IPS-NIHi11 (cell line): ENCODE data around the gene CORO2B.

ENCODE experiments used
- DNase-seq: peaks from one replicate; pipeline ENCODE4 v3.0.0; 2012; ENCODE audit warnings: mixed read lengths, low spot score

The CORO2B gene

DNA sequence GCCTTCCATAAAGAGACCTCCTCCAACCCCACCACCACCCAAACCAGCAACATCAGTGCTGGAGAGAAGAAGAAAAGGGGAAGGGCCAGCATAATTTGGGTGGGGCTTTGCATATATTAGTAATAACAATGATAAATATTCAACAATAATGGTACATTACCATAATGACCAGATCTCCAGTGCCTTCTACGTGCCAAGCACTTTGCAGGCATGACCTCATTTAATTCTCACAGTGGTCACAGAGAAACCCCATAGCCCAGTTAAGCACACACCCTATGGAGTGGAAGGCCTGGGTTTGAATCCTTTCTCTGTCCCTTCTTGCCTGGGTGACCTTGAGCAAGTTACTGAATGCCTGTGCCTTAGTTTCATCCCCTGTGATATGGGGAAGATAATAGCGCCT is 49.2 kb downstream of the CORO2B start:
- DNase-seq, result no peak

DNA sequence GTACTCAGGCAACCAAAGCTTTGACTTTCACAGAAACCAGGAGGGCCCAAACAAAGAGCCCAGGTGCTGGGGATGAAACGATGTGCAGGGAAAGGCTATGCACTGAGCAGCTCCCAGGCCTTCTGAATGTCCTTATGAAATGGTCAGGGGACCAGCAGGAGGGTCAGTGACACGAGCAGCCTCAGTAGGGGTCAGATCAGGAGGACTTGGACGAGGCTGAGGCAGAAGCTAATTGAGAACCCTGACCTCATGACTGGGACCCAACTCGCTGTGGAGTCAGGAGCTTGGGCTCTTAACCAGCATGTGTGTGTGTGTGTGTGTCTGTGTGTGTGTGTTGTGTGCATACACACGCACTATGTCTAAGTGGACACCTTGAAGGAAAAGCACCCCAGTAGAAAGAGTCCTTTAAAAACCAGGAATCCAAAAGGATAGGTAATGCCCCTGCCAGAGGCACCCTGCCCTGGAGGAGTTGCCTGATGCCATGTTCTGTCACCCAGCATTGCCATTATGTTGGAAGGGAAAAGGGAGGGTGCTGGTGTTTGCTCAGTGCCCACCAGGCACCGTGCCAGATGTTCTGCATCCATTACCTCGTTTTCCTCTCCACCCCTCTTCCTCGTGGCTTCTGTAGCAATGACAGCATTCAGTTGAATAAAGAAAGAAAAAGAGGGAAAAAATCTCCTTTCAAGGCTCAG is 50.9 kb downstream of the CORO2B start:
- no peak for DNase-seq

DNA sequence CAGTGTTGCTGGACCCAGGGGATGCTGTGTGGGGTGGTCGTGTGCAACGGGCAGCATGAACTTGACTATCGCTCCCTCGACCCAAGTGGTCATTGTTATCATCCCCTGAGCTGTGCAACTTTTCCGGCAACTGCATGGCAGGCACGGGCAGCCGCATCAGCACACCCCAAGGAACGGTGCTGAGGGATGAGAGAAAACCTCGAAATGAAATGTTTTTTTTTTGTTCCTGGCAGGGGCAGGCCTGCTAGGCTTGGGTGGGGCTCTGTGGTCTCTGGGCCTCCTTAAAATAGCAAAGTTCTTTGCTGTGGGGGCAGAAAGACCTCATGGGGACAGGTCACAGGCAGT is 51.4 kb downstream of the CORO2B start:
- DNase-seq, result no peak

DNA sequence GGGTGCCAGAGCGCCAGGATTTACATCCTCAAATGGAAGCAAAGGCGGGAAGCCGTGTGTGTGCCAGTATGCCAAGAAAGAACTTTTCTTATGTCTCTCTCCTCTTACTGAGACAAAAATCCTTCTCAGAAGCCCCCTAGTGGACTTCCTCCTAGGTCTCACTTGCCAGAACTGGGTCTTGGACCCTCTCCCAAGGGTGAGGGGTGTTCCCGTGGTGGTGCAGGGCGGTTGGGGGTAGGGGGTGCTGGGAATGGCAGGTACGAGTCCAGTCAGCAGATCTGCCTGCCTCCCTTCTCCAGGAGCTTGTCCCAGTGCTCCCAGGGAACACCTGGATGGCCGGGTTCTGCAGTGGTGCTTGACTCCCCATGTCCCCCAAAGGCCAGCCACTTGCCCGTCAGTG is 52.0 kb downstream of the CORO2B start:
- no peak for DNase-seq

DNA sequence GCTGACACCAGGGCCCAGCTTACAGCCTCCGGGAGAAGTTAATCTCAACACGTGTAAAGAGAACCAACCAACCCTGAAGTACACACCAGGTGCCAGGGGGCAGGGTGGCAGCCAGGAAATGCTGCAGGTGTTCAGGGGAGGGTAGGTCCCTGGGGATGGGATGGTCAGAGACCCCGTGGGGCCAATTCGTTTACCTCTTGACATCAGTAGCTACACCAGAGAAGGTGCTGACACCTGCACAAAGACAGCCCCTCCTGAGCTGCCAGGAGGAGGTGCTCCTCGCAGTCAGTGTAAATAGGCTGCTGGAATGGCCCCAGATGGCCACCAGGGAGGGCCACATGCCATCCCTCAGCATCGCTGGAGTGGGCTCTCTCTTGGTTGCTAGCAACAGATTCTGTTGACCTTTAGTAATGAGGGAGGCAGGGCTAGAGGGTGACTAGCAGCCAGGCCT is 52.8 kb downstream of the CORO2B start:
- DNase-seq, result peak; percentile 67

DNA sequence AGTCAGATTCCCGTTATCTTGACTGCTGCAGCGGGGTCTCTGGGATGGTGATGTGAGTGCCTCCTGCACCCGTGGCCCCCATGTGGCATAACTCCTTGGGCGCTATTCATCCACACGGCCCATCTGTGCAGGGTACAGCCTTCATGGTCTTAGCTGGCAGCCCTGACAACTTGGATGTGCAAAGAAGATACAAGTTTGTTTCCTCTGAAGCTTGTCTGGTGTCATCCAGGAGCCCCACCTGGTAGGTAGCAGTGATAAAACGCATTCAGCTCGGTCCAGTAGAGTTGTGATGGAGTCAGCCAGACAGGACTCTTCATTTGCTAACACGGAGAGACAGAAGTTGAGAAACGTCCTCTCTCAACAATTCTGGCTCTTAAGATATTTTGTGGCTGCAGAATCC is 53.3 kb downstream of the CORO2B start:
- no peak for DNase-seq

DNA sequence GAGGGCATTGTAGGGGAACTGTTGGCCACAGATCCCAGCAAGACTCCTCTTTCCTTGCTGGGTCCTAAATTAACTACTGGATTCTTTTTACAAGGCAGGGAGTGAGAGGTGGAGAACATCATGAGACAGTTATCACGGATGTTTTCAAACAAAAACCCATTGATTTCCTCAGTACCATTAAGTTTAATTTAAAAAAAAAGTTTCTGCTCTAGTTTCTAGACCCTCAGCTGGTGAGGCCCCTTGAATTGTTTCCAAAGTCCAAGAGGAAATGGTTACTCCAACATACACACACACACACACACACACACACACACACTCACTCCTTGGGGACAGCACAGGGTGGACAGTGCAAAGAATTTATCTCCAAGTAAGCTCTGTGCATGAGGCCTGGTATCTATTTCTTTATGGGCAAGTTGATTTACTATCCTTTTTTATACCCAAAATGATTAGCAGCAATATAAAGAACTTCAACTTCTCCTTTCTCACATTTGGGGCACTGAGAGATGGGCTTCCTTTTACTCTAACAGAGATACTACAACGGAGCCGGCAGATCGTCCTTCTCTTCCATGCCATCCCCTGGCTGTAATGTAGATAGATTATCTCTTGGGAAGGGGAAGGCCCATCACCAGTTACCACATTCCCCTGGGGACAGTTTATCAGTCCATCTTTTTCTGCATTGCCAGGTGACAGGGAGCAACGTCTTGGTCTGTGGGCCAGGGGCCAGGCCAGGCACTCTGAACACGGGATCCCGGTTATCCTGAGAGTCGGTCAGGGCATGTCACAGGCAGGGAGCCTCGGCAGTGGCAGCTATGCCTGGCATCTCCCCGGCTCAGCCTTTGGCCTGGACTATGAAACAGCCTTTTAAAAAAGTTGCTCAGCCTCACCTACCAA is 54.7 kb downstream of the CORO2B start:
- DNase-seq, result no peak

DNA sequence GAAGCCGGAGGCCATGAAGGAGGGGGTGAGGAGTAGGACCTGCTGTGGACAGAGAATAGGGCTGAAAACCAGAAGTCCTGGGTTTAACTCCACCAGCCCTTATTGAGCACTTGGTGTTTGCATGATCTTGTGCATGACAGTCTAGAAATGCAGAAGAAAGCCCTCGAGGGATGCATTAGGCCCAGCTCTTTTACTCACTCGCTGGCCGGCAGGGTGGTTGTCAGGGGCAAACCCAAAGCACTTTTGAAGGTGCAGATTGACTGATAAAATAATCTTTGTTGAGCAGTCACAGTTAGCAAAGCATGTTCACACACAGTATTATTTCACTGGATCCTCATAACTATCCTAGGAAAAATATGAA is 55.3 kb downstream of the CORO2B start:
- DNase-seq, result no peak

DNA sequence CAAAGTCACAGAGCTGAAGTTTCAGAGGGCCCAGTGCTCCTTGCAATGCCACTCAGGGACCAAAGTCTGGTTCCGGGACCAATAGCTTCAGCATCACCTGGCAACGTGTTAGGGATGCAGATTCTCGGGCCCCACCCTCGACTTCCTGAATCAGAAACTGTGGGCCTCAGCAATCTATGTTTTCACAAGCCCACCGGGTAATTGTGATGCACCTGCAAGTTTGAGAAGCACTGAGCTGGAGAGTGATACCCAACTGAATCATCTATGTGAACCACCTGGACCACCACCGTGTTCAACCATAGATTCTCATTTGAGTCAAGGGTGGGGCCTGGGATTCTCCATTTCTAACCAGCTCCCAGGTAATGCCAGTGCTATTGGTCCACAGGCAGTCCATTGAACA is 55.7 kb downstream of the CORO2B start:
- no peak for DNase-seq

DNA sequence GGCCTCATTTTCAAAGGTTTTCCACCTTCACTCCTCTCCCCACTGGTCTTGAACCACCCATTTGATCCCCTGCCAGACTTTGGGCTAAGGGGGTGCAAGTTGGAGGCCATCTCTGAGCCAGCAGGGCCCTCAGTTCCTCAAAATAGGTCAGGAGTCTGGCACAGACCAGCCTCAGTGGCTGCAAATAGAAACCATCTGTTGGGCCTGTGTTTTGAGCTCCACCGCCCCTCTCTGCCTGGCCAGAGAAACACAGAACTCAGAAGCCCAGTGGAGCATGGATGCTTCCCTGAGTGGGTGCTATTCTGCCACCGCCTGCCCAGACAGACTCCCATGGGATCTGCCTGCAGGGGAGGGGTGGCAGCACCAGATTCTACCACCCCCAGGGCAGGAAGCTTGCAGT is 56.3 kb downstream of the CORO2B start:
- no peak for DNase-seq

DNA sequence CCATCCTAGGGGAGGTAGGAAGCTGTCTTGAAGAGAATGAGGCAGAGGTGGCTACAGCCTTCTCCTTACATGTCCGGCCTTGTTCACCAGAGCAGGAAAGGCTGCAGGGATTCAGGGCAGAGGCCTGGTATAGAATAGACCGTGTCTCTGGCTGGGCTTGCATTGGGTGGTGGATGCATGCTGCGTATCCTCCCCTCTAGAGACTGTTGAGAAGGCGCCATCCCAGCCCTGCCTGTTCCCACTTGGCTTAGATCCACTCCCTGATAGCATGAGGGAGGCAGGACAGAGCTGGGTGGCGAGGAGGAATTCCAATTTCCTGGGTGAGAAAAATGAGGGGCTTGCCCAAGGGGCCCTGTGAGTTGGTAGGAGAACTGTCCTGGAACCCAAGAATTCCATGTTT is 57.5 kb downstream of the CORO2B start:
- DNase-seq, result no peak

DNA sequence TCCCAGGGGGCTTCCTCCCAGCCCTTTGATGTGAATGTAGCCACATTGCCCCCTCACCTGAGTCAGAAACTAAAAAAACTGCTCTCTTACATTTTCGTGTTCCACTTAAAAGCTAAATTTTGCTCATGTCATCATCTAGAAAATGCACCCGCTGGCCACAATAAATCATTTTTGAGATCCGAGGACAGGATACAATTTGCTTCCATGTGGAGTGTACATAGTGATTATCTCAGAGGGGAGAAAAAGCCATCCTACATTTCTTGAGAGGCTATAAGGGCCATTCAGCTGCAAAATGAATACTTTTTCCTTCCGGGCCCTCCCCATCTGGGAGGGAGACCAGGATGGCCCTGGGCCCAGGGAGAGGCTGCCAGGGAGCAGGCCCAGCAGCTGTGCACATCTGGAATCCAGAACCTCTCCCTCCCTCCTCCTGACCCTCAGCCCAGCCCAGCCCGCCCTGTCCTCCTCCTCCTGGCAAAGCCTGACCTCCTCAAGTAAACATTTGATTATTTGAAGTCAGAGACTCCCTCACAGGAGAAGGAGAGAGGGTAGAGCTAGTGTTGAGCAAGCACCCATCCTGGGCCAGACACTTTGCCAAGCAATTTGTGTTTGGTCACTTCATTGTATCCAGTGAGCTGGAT is 59.1 kb downstream of the CORO2B start:
- DNase-seq, result no peak

DNA sequence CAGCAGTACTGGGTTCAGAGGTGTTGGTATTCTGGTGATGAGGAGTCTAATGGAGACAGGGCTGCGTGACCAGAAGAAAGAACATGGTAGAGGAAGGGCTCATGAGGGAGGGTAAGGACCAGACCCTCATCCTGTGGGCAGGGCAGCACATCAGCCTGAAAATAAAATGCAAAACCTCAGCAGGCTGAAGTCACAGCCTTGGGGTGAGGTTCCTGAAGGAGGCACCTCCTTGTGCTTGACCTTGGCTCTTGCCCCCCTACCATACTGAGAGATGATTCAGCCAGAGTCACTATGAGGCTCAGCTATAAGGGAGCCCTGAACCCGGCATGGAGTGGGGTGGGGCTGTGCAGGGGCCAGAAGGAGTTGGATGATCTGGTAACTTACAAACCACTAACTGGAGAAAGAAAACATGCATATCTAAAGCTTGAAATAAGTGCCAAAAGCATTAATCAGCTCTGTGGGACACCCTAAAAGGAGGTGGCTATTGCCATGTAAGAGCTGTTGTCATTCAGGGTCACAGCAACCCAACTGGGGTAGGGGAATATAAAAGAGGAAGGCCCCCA is 60.2 kb downstream of the CORO2B start:
- no peak for DNase-seq

DNA sequence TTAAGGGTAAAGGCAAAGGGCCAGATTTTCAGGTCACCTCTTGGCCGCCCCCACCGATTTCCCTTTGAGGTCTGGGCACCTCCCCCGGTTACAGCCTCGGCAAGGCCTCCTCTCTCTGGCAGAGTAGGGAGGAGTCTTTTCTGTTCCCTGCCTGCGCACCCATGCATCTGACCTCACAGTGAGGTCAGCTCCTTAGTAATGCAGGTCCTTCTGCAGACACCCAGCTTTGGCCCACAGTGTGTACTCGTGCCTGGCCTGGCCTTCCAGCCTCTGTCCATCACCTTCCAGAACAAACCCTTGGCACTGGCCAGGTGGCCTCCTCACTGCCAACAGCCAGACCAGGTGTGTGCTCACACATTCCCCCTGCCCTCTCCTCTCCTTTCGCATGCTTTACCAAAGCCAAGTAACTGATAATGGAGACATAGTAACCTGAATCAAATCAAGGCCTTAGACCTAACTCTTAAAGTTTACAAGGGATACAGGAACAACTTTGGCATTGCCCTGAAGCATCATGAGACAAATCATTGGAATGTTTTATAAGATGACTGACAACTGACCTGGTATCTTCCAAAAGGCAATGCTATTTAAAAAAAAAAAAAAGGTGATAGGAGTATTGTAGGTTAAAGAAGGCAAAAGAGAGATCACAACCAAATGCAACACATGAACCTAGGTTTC is 61.3 kb downstream of the CORO2B start:
- DNase-seq, result no peak

DNA sequence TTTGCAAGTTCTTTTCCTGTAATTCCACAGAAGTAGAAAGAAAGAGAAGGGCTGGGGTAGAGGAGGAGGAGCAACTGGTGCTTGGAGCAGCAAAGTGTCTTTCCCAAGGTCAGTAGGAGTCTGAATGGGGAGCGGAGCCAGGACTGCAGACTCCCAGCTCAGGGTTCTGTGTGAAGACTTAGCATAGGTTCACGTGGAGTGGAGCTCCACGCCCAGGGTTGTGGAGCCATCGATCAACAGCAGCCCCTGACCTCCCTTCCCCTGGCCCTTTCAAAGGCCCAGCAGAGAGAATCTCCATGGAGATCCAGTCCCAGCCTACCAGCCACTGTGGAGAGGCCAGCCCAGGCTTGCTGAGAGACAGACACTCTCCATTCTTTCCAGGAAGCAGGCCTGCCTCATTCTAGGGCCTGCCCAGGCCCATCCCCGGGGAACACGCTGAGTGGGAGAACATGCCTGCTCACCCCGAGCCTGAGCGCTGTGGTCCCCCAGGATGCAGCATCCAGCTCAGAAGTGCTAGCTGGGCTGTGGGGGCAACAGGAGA is 62.1 kb downstream of the CORO2B start:
- DNase-seq, result no peak

DNA sequence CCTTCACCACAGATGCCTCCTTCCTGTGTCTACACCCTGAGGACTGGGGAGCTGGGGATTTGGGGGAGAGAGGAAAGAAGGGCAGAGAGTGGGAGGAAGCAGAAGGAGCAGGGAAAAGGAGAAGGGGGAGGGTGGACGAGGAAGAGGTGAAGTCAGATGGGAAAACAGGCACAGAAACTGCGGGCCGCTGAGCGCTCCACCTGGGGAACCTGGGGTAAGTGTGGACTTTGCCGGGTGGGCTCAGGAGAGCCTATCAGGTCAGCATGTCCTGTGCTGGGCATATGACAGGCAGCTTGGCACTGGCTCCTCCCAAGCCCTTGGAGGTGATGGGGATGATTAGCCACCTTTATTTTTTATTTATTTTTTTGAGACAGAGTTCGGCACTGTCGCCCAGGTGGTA is 62.6 kb downstream of the CORO2B start:
- DNase-seq, result no peak

DNA sequence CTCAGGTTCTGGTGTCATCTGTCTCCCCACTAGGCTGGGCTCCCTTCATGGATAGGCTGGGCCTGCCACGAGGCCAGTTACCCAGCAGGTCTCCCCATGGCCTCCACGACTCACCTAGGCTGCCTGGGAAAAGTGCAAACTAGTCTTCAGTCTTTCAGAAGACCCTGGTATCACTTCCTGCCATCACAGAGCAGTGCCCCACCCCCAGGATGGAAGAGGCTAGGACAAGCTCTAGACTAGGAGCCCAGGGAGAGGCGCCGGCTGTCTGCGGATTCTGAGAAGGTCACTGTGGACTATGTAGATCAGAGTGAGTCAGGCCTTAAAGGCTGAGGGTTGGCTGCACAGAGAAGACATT is 63.7 kb downstream of the CORO2B start:
- no peak for DNase-seq

DNA sequence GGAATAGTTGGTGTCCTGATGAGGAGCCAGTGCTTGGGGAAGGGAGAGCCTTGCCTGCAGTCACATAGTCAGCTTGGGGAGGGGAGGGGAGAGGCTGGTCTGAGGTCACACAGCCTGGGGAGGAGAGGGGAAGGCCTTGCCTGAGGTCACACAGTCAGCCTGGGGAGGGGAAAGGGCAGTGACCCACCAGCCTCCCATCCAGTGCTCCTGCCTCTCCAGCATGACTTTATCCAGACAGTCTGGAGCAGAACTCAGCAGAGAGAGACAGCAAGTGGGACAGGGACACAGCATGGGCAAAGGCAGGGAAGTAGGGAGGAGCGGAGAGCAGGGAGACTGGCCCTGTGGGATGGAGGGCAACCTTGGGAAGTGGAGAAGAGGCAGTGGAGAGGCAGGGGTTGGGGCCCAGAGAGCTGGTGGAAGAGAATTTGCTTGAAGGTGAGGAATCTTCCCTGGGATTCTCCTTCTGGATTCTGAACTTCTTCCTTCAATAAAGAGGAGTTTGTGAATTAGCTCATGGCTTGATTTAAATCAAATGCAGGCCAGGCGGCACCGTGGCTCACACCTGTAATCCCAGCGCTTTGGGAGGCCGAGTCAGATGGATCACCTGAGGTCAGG is 64.5 kb downstream of the CORO2B start:
- DNase-seq, result no peak

DNA sequence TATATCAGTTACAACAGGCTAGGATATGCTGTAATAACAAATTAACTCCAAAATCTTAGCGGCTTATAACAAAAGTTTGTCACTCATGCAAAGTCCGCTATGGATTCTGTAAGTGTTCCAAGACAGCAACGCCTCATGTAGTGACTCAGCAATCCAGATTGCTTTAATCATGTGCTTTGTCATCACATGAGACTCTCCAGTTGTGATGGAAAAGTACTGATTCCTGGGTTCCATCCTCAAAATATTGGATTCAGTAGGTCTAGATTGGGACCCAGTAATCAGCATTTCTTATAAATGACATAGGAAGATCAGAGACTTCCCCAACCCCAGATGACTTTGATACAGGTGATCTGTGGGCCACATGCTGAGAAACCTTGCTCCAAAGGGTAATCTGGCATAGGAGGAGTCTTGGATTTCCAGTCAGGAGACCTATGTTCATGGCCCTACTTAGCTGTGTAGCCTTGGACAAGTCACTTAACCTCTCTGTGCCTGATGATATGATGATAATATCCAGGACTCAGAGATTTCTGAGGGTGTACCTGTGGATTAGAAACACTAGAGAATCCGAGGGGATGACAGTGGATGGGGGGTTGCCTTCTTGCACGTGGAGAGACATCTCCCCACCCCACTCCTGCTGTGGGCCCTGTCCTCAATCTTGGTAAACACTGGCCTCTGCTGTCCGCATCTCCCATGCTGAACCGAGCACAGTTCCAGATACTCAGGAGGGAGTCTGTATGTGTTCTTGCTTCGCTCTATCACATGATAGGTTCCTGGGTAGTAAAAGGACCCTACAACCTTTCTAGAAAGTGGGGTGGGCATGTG is 65.5 kb downstream of the CORO2B start:
- no peak for DNase-seq

DNA sequence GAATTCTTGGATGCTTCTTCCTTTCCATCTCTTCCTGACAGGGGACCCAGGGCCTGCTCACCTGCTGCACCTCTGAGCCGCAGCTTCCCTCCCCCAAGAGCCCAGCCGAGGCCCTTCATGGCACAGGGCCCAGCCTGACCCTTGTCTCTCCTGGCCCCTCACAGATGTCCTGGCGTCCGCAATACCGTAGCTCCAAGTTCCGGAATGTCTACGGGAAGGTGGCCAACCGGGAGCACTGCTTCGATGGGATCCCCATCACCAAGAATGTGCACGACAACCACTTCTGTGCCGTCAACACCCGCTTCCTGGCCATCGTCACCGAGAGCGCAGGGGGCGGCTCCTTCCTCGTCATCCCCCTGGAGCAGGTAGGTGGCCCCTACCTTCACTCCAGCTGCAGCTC is 66.2 kb downstream of the CORO2B start:
- no peak for DNase-seq

DNA sequence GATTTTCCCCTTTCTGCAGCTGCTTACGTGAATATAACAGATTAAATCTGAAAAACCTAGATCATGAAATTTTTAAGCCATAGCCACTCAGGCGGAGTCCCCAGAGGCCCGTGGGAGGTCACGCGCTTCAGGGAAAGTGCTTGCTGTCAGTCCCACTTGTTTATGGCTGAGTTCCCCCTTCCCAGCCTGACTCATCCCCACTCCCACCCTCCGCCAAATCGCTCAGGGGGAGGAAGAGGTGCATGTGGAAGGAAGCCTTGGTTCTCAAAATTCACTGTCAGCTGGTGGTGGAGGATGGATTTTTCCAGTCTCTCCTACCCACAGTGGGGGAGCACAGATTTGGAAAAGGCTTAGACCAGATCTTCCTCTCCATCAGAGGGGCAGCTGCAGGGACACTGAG is 67.4 kb downstream of the CORO2B start:
- no peak for DNase-seq
